ENCODE measurements around the gene SLC25A21. TPM values are rescaled to one million over a fixed set of nuclear protein-coding genes. Genes with fewer than 3 reads are reported as not detected.
A peak's percentile ranks its signal among the peaks of the same experiment; 100 is the strongest.

The SLC25A21 gene
- total and polyA plus RNA-seq, 7 donors = 0.13 to 1.5 (median 1.1) TPM; not detected in 2

DNA sequence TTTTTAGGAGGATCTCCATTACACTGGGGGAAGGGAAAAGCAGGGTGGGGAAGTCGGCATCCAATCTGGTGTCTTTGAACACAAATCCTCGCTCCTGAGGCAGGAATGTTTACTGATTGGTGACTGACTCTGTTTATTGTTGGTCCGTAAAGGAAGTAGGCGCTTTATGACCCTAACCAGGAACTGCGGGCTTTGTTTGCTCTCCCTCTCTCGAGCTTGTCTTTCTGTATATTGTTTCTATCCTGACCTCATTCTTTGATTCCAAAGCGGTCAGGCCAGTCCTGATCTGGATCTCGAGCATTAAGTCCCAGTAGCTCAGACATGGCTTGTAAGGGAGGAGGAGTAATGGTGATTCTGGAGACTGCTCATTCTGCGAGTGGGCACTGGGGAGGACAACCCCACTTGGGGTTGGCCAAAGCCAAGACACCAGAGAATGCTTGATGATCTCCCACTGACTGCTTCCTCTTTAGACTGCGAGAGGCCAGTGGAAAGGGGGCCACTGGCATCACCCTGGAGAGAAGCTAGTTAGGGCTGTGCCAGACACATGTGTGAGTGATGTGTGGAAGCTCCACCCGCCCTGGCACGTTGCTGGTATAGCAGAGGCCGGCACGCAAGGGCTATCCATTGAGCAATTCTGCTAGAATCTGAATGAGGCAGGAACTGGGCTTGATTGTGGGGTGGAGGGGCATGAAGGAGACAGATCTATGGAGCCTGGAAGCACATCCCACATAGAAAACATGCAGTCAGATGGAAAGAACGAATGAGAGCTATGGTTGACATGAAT is 316.1 kb downstream of the SLC25A21 start:
- Histone ChIP-seq H3K27ac (no peak overlapping the region), H3K36me3 (no peaks in the 10 kb centered on the region), H3K27me3 (no peaks in the 10 kb centered on the region), H3K9me3 (no peaks in the 10 kb centered on the region), H3K4me3 (no peak overlapping the region), H3K4me1 (peaks cover 0 to 13% (median 10%) of the 10 kb centered on the region in 4 donors)
- DNase-seq = no peak
- WGBS, 2 donors = 17 to 50% methylated on average over 15 of the region's 15 CpGs
- intact Hi-C loops (cut with DNase I) = no loop called here
- TF ChIP-seq POLR2A (IDR thresholded peaks at IDR 0.05) (no peak), POLR2AphosphoS5 (IDR thresholded peaks at IDR 0.05) (no peak)
- TF ChIP-seq, protein P1, sequence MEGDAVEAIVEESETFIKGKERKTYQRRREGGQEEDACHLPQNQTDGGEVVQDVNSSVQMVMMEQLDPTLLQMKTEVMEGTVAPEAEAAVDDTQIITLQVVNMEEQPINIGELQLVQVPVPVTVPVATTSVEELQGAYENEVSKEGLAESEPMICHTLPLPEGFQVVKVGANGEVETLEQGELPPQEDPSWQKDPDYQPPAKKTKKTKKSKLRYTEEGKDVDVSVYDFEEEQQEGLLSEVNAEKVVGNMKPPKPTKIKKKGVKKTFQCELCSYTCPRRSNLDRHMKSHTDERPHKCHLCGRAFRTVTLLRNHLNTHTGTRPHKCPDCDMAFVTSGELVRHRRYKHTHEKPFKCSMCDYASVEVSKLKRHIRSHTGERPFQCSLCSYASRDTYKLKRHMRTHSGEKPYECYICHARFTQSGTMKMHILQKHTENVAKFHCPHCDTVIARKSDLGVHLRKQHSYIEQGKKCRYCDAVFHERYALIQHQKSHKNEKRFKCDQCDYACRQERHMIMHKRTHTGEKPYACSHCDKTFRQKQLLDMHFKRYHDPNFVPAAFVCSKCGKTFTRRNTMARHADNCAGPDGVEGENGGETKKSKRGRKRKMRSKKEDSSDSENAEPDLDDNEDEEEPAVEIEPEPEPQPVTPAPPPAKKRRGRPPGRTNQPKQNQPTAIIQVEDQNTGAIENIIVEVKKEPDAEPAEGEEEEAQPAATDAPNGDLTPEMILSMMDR (IDR thresholded peaks at IDR 0.05) = no peak

DNA sequence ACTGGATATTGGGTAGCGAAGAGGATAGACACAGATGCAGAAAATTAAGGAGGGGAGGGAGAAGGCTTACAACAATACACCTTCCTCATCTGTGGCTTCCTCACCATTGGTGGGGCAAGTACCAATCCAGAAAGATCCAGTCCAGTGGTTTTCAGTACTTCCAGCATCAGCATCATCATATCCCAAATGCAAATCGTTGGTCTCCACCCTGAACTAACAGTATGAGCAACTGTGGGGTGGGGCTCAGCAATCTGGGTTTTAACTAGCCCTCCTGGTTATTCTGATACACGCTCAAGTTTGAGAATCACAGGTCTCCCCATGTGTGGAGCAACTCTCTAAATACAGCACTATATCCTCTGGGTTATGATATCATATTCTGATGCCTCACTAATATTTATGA is 317.0 kb downstream of the SLC25A21 start:
- DNase-seq = no peak
- H3K4me3 ChIP-seq = no peak overlapping the region
- 44 to 74% methylated on average over 3 of the region's 3 CpGs for WGBS, 2 donors
- H3K4me1 ChIP-seq = peaks cover 0 to 13% (median 10%) of the 10 kb centered on the region in 4 donors
- no peaks in the 10 kb centered on the region for H3K27me3 ChIP-seq
- H3K9me3 ChIP-seq = no peaks in the 10 kb centered on the region
- intact Hi-C loops (cut with DNase I) = no loop called here
- TF ChIP-seq POLR2A (IDR thresholded peaks at IDR 0.05) = no peak
- TF ChIP-seq, protein P1 (IDR thresholded peaks at IDR 0.05) = no peak
- TF ChIP-seq EP300 (IDR thresholded peaks at IDR 0.05) = no peak
- H3K27ac ChIP-seq = no peak overlapping the region
- H3K36me3 ChIP-seq = no peaks in the 10 kb centered on the region

DNA sequence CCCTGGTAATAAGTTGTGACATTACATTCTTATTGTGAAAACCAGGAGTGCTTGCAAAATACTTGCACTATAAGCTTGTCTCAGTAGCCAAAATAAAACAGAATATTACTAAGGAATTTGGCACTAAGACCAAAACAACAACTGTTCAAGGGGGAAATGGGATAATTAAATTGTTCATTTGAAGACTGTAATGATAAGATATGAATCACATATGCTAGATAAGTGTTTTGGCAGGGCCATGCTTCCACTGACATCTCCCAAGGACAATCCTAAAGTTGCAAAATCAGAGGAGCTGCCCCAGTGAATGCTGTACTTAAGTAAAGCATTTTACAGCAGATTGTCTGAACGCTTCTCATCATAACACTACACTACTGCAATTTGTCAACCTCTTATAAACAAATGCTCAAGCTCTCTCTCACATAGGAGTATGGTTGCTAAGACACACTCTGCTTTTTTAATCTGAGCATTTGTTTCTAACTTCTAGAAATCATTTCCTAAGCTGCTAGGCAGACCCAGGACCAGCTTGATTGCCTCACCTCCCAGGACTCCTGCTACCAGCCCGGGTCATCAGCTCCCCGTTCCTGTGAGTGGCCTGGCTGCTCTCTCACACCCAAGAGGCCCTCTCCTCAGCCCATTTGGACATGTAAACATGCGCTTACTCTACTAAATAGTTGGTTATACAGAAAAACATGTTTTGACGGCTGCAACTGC is 319.3 kb downstream of the SLC25A21 start:
- DNase-seq = peak; percentile 76
- H3K27me3 ChIP-seq = no peaks in the 10 kb centered on the region
- no peak overlapping the region for H3K27ac ChIP-seq
- intact Hi-C loops (cut with DNase I) = no loop called here
- TF ChIP-seq, protein P1 (IDR thresholded peaks at IDR 0.05) = no peak
- TF ChIP-seq POLR2AphosphoS5 (IDR thresholded peaks at IDR 0.05) (no peak), EP300 (IDR thresholded peaks at IDR 0.05) (no peak), POLR2A (IDR thresholded peaks at IDR 0.05) (no peak)
- peaks cover 0 to 13% (median 10%) of the 10 kb centered on the region in 4 donors for H3K4me1 ChIP-seq
- H3K4me3 ChIP-seq = no peak overlapping the region
- H3K36me3 ChIP-seq = no peaks in the 10 kb centered on the region
- H3K9me3 ChIP-seq = no peaks in the 10 kb centered on the region
- 48 to 52% methylated on average over 5 of the region's 5 CpGs for WGBS, 2 donors

DNA sequence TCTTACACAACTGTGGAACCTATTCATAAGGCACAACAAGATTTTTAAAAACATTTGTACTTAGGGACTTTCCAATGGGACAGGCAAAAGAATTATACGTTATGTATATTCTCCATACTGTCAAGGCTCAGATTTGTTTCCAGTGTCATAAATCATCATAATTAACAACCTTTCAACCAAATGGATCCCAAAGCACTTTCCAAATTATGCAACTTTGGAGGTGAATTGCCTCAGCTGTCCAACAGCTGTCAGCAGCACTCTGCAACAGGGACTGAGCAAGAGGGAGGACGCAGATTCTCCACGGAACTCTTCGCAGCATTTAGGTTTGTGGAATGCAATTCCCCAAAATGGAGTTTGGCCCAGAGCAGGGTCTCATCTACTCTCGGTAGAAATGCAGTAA is 324.2 kb downstream of the SLC25A21 start:
- Histone ChIP-seq H3K27ac (no peak overlapping the region), H3K27me3 (no peaks in the 10 kb centered on the region), H3K4me1 (peaks cover 0 to 4% (median 4%) of the 10 kb centered on the region in 4 donors), H3K4me3 (no peak overlapping the region), H3K36me3 (no peaks in the 10 kb centered on the region), H3K9me3 (no peaks in the 10 kb centered on the region)
- no peak for DNase-seq
- intact Hi-C loops (cut with DNase I) = no loop called here
- 85 to 91% methylated on average over 5 of the region's 5 CpGs for WGBS, 2 donors
- TF ChIP-seq, protein P1 (IDR thresholded peaks at IDR 0.05) = no peak
- TF ChIP-seq EP300 (IDR thresholded peaks at IDR 0.05) (no peak), POLR2A (IDR thresholded peaks at IDR 0.05) (no peak), POLR2AphosphoS5 (IDR thresholded peaks at IDR 0.05) (no peak)
